GM20431 (cell line): ENCODE measurements around the gene ZDHHC24.

Source experiments
- in situ Hi-C: fragments of 300-500 bp; cut with MseI, MboI; formaldehyde crosslinking; loops from one replicate; pipeline ENCODE4 v1.15.0; 2020; ENCODE audit warnings: low sequenced_read_pairs; ENCODE audit not compliant: unreplicated experiment

The ZDHHC24 gene

GRCh38 chr11:66567787-66568123 lies 21.9 kb upstream of the ZDHHC24 start:
- in situ Hi-C loops = loop anchor here (25.0 kb wide), 1 partner anchor 270 kb away; the partner anchor contains the start of gene RCE1

- in situ Hi-C loops = loop anchor here (25.0 kb wide), 1 partner anchor 271 kb away; the partner anchor contains the start of gene RCE1
Observed at GRCh38 chr11:66566221-66566620, 20.4 kb upstream of the ZDHHC24 start.

- in situ Hi-C loops = loop anchor here (25.0 kb wide), 1 partner anchor 272 kb away; the partner anchor contains the start of gene RCE1
Observed at GRCh38 chr11:66564984-66565383, 19.1 kb upstream of the ZDHHC24 start.

- in situ Hi-C loops = loop anchor here (25.0 kb wide), 1 partner anchor 273 kb away; the partner anchor contains the start of gene RCE1
Observed at GRCh38 chr11:66564538-66564937, 18.7 kb upstream of the ZDHHC24 start.

- in situ Hi-C loops = loop anchor here (25.0 kb wide), 1 partner anchor 273 kb away; the partner anchor contains the start of gene RCE1
Observed at GRCh38 chr11:66563832-66564231, 18.0 kb upstream of the ZDHHC24 start.

- in situ Hi-C loops = loop anchor here (25.0 kb wide), 1 partner anchor 274 kb away; the partner anchor contains the start of gene RCE1
Observed at GRCh38 chr11:66562907-66563583, 17.2 kb upstream of the ZDHHC24 start.

GRCh38 chr11:66562275-66562674 lies 16.4 kb upstream of the ZDHHC24 start:
- in situ Hi-C loops = loop anchor here (25.0 kb wide), 1 partner anchor 275 kb away; the partner anchor contains the start of gene RCE1

GRCh38 chr11:66561975-66562248 lies 16.1 kb upstream of the ZDHHC24 start:
- in situ Hi-C loops = loop anchor here (25.0 kb wide), 1 partner anchor 275 kb away; the partner anchor contains the start of gene RCE1

- in situ Hi-C loops = loop anchor here (25.0 kb wide), 1 partner anchor 276 kb away; the partner anchor contains the start of gene RCE1
Observed at GRCh38 chr11:66561178-66561974, 15.5 kb upstream of the ZDHHC24 start.

- in situ Hi-C loops = loop anchor here (25.0 kb wide), 1 partner anchor 277 kb away; the partner anchor contains the start of gene RCE1
Observed at GRCh38 chr11:66559866-66560676, 14.2 kb upstream of the ZDHHC24 start.

- in situ Hi-C loops = loop anchor here (25.0 kb wide), 1 partner anchor 278 kb away; the partner anchor contains the start of gene RCE1
Observed at GRCh38 chr11:66559142-66559865, 13.5 kb upstream of the ZDHHC24 start.

GRCh38 chr11:66557733-66558326 lies 12.0 kb upstream of the ZDHHC24 start:
- in situ Hi-C loops = loop anchor here (25.0 kb wide), 1 partner anchor 279 kb away; the partner anchor contains the start of gene RCE1

GRCh38 chr11:66556086-66556485 lies 10.2 kb upstream of the ZDHHC24 start:
- in situ Hi-C loops = loop anchor here (25.0 kb wide), 1 partner anchor 281 kb away; the partner anchor contains the start of gene RCE1

- in situ Hi-C loops = loop anchor here (25.0 kb wide), 1 partner anchor 282 kb away; the partner anchor contains the start of gene RCE1
Observed at GRCh38 chr11:66555416-66555815, 9.6 kb upstream of the ZDHHC24 start.

- in situ Hi-C loops = loop anchor here (25.0 kb wide), 1 partner anchor 283 kb away; the partner anchor contains the start of gene RCE1
Observed at GRCh38 chr11:66554602-66555001, 8.8 kb upstream of the ZDHHC24 start.

- in situ Hi-C loops = loop anchor here (25.0 kb wide), 1 partner anchor 286 kb away; the partner anchor contains the start of gene RCE1
Observed at GRCh38 chr11:66550887-66551286, 5.0 kb upstream of the ZDHHC24 start.

GRCh38 chr11:66549696-66550095 lies 3.8 kb upstream of the ZDHHC24 start:
- in situ Hi-C loops = loop anchor here (25.0 kb wide), 1 partner anchor 288 kb away; the partner anchor contains the start of gene RCE1

- in situ Hi-C loops = no loop called here
Observed at GRCh38 chr11:66548774-66549630, 3.2 kb upstream of the ZDHHC24 start.
